Measurements from ENCODE around the gene CTDP1.

DNA sequence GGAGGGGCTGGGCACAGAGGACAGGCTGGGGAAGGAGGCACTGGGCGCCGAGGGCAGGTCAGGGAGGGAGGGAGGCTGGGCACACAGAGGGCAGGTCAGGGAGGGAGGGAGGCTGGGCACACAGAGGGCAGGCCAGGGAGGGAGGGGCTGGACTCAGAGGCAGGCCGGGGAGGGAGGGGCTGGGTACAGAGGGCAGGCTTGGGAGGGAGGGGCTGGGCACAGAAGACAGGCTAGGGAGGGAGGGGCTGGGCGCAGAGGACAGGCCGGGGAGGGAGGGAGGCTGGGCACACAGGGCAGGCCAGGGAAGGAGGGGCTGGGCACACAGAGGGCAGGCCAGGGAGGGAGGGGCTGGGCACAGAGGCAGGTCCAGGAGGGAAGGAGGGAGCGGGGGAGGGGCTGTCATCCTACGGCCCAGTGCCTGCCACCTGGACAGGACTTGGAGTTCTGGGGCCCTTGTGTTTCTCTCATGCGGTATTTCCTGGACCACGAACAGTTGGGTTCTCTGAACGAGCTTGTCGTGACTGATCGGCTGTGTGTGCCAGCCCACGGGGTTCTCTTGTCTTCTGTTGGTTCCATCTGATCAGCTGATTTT is 71.5 kb downstream of the CTDP1 start:
- TF ChIP-seq POLR2A (IDR thresholded peaks at IDR 0.05; ENCODE audit: low read length) (no peak), GATA1 (IDR thresholded peaks at IDR 0.05; ENCODE audit: low read depth, low read length) (no peak)
